HG02938 (cell line): ENCODE results near the gene CCNL1.
A peak's percentile ranks its signal among the peaks of the same experiment; 100 is the strongest.
"Not testable (repeated sequence)": the region's sequence is repeated elsewhere in the genome, so short reads cannot be mapped to it uniquely, and the experiment has no call there.

ENCODE experiments used
- ATAC-seq: cut with Tn5 transposase; IDR thresholded peaks from one replicate; pipeline ENCODE4 v1.9.1; 2021; ENCODE audit warnings: mild to moderate bottlenecking, moderate library complexity; ENCODE audit not compliant: unreplicated experiment

CCNL1 gene

DNA sequence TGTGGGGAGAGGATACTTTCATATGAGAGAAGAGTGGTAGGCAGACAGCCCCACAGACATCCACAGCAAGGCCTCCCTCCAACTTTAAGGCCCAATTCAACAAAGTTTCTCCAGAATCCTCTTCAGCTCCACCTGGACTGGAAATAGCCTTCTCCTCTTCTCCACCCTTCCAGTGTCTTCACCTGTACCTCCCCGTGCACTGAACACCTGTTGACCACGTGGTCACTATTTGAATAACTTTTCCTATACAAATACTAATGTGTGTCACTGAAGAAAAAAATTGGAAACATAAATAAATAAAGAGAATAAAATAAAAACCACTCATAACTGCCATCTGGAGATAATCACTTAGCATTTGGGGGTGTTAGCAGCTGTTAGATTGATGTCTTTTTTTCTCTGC is 52.9 kb downstream of the CCNL1 start:
- ATAC-seq, result no peak

GRCh38 chr3:157104928-157105652 is 54.9 kb downstream of the CCNL1 start:
- ATAC-seq, result peak; percentile 79

DNA sequence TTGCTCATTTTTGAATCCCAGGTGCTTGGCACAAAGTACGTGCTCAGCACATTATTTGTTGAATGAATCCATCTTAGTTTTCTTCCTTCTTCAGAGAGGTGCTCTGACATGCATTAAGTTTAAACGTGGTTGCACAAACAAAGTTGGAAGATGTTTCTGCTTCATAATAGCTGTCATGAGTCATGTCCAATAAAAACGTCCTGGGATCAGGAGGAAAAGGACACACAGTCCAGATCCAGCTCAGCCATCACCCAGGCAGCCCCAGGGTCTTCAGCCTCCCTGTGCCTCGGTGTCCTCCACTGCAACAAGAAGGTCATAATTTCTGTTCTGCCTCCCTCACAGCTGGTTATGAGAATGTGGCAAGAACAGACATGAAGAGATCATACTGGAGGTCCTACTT is 55.4 kb downstream of the CCNL1 start:
- no peak for ATAC-seq

- no peak for ATAC-seq
Observed at GRCh38 chr3:157103860-157104259, 56.1 kb downstream of the CCNL1 start.

DNA sequence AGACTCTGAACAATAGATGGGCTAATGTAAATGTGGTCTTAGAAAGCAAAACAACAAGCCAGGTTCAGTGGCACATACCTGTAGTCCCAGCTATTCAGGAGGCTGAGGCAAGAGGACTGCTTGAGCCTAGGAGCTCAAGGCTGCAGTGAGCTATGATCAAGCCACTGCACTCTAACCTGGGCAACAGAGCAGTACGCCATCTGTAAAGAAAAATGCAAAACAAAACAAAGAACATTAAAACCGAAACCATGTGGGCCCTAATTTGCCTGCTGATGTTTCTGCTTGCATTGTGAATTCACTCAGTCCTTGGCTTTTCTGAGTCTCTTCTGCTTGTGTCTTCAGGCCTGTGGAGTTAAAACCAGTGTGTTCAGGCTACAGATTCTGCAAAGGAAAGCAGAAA is 56.7 kb downstream of the CCNL1 start:
- ATAC-seq, result peak; percentile 82

DNA sequence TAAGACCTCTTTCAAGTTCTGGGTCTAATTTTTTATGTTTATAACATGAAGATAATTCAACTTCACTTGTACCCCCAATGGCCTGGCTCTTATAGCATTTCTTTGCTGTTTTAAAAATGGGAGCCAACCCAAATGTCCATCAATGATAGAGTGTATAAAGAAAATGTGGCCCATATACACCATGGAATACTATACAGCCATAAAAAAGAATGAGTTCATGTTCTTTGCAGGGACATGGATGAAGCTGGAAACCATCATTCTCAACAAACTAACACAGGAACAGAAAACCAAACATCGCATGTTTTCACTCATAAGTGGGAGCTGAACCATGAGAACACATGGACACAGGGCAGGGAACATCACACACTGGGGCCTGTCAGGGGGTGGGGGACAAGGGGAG is 57.4 kb downstream of the CCNL1 start:
- not testable (repeated sequence) for ATAC-seq

- ATAC-seq, result no peak
Observed at GRCh38 chr3:157102098-157102497, 57.8 kb downstream of the CCNL1 start.

DNA sequence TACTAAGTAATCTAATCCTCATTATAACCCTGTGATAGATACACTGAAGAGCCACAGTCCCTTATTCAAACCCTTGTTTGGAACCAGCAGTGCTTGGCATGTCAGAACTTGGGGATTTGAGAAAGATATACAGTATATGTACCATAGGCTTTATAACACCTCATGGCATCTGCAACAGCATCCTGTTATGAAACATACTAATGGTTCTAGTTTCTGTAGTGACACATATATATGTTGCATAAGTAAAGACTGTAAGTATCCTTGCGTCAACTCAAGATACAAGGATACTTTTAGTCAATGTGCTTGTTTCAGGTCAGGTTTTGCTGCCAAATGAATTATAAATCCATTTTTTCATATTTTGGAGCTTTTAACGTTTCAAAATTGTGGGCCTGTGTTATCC is 58.5 kb downstream of the CCNL1 start:
- no peak for ATAC-seq

DNA sequence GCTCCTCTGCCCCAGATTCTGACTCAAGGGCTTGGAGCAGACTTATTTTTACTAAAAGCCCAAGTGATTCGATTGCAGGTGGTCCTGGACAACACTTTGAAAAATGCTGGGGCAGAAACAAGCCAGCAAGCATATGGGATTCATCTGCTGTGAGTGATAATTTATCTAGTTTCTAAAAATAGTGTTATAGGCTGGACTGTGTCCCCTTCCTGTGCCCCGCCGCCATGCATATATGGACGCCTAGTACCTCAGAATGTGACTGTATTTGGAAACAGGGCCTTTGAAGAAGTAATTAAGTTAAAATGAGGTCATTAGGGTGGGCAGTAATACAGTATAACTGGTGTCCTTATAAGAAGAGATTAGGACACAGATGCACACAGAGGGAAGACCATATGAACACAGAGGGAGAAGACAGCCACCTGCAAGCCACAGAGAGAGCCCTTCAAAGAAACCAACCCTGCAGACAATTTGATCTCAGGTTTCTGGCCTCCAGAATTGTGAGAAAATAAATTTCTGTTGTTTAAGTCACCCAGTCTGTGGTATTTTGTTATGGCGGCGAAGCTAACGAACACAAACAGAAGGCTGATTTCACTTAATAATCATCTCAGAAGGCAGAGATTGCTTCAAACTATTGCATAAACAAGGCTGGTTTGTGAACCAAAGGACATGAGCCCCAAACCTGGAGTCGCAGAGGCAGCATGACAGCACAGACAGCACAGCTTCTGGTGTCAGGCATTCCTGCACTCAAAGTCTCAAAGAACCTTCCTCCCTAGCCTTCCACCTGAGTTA is 59.1 kb downstream of the CCNL1 start:
- no peak for ATAC-seq

- no peak for ATAC-seq
Observed at GRCh38 chr3:157100096-157100477, 59.9 kb downstream of the CCNL1 start.

DNA sequence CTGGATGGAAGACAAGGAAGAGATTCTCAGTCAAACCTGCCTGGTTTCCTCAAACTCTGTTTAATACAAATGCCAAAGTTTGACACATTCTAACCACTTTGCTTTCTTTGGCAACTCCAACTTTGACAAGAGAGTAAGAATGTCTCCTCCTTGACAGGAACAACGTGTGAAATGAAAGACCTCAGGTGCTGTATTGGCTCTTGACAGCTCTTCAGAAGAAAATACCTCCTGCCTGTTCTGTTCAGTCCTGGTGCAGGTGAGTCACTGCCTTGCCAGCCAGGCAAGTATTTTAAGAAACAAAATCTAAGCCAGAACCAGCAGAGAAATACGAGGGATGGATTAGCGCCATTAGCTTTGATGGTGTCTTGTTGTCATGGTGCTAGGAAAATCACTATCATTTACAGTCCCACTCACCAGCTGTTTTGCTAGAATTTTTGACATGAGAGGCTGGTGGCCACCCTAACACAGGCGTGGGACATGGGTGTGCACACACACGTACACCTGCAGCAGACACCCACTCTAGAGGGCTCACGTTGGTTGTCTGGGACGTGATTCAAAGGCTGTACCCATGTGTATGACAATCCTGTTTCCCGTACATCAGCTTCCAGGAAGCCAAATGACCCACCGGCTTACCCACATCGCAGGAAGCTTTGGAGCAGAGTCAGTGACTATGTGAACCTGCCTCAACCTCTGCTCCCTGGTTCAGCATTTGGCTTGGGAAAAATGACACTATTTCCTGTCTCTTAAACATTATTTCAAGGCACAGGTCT is 60.4 kb downstream of the CCNL1 start:
- ATAC-seq, result no peak

DNA sequence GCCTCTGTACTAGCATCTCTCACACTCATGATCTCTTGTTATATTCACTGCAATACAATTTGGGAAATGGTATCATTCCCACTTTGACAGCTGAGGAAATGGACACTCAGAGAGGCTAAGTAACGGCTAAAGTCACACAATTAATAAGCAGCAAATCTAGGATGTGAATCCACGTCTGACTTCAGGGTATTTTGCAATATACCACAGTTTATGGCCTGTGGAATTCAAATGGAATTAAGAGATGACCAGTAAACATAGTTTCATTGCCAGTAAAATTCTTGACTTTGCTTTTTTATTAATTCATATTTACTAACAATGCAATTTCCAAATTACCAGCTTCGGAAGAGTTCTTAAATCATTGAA is 61.1 kb downstream of the CCNL1 start:
- no peak for ATAC-seq

- ATAC-seq, result no peak
Observed at GRCh38 chr3:157098121-157098822, 61.7 kb downstream of the CCNL1 start.
